ENCODE data around the gene CHCHD6.

DNA sequence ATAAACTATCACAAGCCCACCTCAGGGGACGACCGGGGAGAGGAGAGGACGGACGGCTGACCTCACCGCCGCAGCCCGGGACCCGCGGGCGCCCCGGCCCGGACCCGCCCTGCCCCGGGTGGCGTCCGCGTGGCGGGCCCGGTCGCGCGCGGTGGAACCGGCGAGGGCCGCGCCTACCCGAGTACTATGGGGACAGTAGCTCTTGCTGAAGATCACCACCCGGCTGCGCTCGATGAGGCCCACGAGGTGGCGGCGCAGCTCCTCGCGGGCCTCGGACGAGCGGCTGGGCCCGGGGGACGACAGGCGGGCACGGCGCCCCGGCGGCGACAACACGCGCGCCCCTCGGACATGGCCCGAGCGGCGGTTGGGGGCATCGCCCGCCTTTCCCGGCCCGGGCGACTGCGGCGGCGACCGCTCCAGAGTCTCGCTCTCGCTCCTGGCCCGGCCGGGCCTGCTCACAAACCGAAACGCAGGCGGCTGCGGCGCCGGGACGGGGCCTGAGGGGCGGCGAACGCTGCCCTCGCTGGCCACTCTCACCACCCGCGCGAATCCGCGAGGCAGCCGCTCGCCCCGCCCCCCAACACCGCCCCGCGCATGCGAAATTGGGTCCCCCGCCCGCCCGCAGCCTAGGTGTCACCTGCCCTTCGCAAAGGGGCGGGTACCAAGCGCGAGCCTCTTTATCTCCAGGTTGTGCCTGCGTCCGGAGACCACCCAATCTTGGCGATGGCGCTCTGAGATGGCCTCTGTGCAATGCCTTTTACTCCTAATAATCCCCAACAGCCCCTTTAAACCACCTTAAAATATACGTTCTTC lies 49.3 kb upstream of the CHCHD6 start, which contains the start of gene TXNRD3:
- TF ChIP-seq, protein P1, sequence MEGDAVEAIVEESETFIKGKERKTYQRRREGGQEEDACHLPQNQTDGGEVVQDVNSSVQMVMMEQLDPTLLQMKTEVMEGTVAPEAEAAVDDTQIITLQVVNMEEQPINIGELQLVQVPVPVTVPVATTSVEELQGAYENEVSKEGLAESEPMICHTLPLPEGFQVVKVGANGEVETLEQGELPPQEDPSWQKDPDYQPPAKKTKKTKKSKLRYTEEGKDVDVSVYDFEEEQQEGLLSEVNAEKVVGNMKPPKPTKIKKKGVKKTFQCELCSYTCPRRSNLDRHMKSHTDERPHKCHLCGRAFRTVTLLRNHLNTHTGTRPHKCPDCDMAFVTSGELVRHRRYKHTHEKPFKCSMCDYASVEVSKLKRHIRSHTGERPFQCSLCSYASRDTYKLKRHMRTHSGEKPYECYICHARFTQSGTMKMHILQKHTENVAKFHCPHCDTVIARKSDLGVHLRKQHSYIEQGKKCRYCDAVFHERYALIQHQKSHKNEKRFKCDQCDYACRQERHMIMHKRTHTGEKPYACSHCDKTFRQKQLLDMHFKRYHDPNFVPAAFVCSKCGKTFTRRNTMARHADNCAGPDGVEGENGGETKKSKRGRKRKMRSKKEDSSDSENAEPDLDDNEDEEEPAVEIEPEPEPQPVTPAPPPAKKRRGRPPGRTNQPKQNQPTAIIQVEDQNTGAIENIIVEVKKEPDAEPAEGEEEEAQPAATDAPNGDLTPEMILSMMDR (IDR thresholded peaks at IDR 0.05), result no peak
- TF ChIP-seq POLR2A (IDR thresholded peaks at IDR 0.05), result peak in 1 of 2 donors; percentile 17
